Natural killer cell (primary cell): ENCODE measurements around the gene ZFYVE1. TPM values are rescaled to one million over a fixed set of nuclear protein-coding genes. Genes with fewer than 3 reads are reported as not detected.

ENCODE experiments used
- ATAC-seq, 3 donors: fragments of 150-1000 bp in 2 of 3; fragments of 200-7000 bp in 1 of 3; cut with Tn5 transposase; 1 replicate in 1 of 3; 2 replicates in 2 of 3; pipeline ENCODE4 v1.10.0; 2021; ENCODE audit warnings: mild to moderate bottlenecking in 2 of 3, moderate library complexity in 2 of 3
- DNase-seq, 2 donors: peaks; one replicate each; pipeline versions ENCODE4 v3.0.0 to v3.0.0-alpha.2; 2013 to 2021; ENCODE audit warnings: mixed read lengths in 1 of 2
- H3K27ac ChIP-seq: one replicate; pipeline ENCODE4 v1.5.1; 2013; ENCODE audit warnings: mild to moderate bottlenecking, low read length
- H3K27me3 ChIP-seq: one replicate; pipeline ENCODE4 v1.6.1; 2013; ENCODE audit warnings: low read length; ENCODE audit not compliant: control insufficient read depth, insufficient read depth
- H3K36me3 ChIP-seq: one replicate; pipeline ENCODE4 v1.6.1; 2013; ENCODE audit warnings: low read length; ENCODE audit not compliant: control insufficient read depth, insufficient read depth
- H3K4me1 ChIP-seq: one replicate; pipeline ENCODE4 v1.6.1; 2013; ENCODE audit warnings: low read length; ENCODE audit not compliant: control insufficient read depth, insufficient read depth
- H3K4me3 ChIP-seq: one replicate; pipeline ENCODE4 v1.5.1; 2013; ENCODE audit warnings: low read length
- H3K9me3 ChIP-seq: one replicate; pipeline ENCODE4 v1.6.1; 2013; ENCODE audit warnings: low read length; ENCODE audit not compliant: control insufficient read depth, insufficient read depth
- H3K27ac Mint-ChIP-seq, 2 donors: one replicate each; pipeline ENCODE4 v1.8.0; 2022; ENCODE audit warnings: mild to moderate bottlenecking in 2 of 2, mixed read lengths in 2 of 2, moderate library complexity in 1 of 2
- H3K27me3 Mint-ChIP-seq, 2 donors: one replicate each; pipeline ENCODE4 v1.8.0; 2022; ENCODE audit warnings: low read depth in 2 of 2, mixed read lengths in 2 of 2
- H3K36me3 Mint-ChIP-seq: one replicate; pipeline ENCODE4 v1.8.0; 2022; ENCODE audit warnings: mixed read lengths
- H3K4me1 Mint-ChIP-seq, 2 donors: one replicate each; pipeline ENCODE4 v1.8.0; 2022; ENCODE audit warnings: mixed read lengths in 2 of 2
- H3K4me3 Mint-ChIP-seq: one replicate; pipeline ENCODE4 v1.8.0; 2022; ENCODE audit warnings: mild to moderate bottlenecking, moderate library complexity, mixed read lengths
- H3K9me3 Mint-ChIP-seq, 2 donors: one replicate each; pipeline ENCODE4 v1.8.0; 2022; ENCODE audit warnings: mixed read lengths in 2 of 2
- CTCF ChIP-seq: fragments of 200-600 bp; IDR thresholded peaks from one replicate; pipeline ENCODE4 v1.8.0; 2022; ENCODE audit warnings: antibody characterized with exemption
- WGBS: methylation state at CpG from one replicate; pipeline ENCODE4 v1.1.7; 2013; ENCODE audit warnings: missing lambda C conversion rate; ENCODE audit not compliant: insufficient coverage; 5-methylcytosine and 5-hydroxymethylcytosine counted together
- intact Hi-C: fragments of 100-400 bp; cut with micrococcal nuclease; formaldehyde crosslinking; loops from one replicate; pipeline ENCODE4 v1.14.2; 2022
- total RNA-seq, 4 donors: library from RNA; stranded (reverse); fragments of 120-200 nt in 1 of 4; gene quantifications; one replicate each; pipeline versions ENCODE4 v1.2.3 to v1.2.4, GENCODE V29; 2013 to 2022

ZFYVE1 gene
- total RNA-seq, 3 donors from 2014 or later (not counting 1 experiment from before 2014, with no cell fraction given), result 24.1 to 28.6 (median 25.6) TPM

DNA sequence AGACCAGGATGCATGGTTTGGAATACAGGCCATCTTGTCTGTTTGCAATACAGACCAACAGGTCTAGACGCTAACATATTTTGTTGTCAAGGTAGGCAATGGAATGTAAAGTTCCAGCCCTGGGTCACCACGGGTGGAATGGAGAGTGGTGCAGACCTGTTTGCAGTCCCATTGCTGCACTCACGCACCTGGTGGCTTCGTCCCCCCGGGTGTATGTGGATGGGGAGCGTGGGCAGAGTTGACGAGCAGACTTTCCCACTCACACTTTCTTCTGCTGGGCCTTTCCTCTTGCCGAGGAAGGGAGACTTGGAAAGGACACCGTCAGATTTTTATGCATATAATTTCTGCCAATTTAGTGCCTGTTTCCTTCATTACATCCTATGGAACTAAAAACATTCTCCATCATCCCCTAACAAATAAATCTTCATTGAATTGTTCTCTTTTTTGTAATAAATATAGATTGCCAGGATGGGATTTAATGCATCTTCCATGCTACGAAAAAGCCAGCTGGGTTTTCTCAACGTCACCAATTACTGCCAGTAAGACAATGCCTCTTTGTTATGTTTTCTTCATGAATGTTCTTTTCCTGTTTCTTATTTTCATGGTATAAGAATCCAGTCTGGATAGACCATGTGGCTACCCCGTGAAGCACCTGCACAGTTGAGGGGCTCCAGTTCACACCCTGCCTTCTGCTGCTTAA, 85.5 kb downstream of the ZFYVE1 start:
- Histone ChIP-seq H3K4me3 (no peak overlapping the region), H3K36me3 (peaks cover 48% of the 10 kb centered on the region), H3K27me3 (no peaks in the 10 kb centered on the region), H3K9me3 (no peaks in the 10 kb centered on the region), H3K4me1 (peaks cover 7% of the 10 kb centered on the region), H3K27ac (no peak overlapping the region)
- peaks cover 6 to 13% of the 10 kb centered on the region in 2 donors for H3K4me1 Mint-ChIP-seq
- peaks cover 5% of the 10 kb centered on the region for H3K36me3 Mint-ChIP-seq
- H3K4me3 Mint-ChIP-seq, result no peak overlapping the region
- DNase-seq (no peak), ATAC-seq (no peak)
- no peaks in the 10 kb centered on the region for H3K9me3 Mint-ChIP-seq
- no peak overlapping the region for H3K27ac Mint-ChIP-seq
- intact Hi-C loops, result no loop called here
- TF ChIP-seq CTCF, result no peak
- WGBS, result 95% methylated on average over 12 of the region's 12 CpGs
- no peaks in the 10 kb centered on the region for H3K27me3 Mint-ChIP-seq

GRCh38 chr14:72939630-72940029, 87.3 kb downstream of the ZFYVE1 start:
- Histone ChIP-seq H3K4me1 (peaks cover 7% of the 10 kb centered on the region), H3K4me3 (no peak overlapping the region), H3K27me3 (no peaks in the 10 kb centered on the region), H3K36me3 (peaks cover 46% of the 10 kb centered on the region), H3K9me3 (no peaks in the 10 kb centered on the region), H3K27ac (no peak overlapping the region)
- H3K27me3 Mint-ChIP-seq, result no peaks in the 10 kb centered on the region
- H3K36me3 Mint-ChIP-seq, result peaks cover 5% of the 10 kb centered on the region
- intact Hi-C loops, result no loop called here
- H3K27ac Mint-ChIP-seq, result no peak overlapping the region
- DNase-seq, result no peak
- TF ChIP-seq CTCF, result no peak
- H3K4me1 Mint-ChIP-seq, result peaks cover 6 to 13% of the 10 kb centered on the region in 2 donors
- whole genome bisulfite sequencing, result 93% methylated on average over 13 of the region's 13 CpGs
- ATAC-seq, result no peak
- no peaks in the 10 kb centered on the region for H3K9me3 Mint-ChIP-seq
- no peak overlapping the region for H3K4me3 Mint-ChIP-seq

- no peak for DNase-seq
- intact Hi-C loops, result no loop called here
- Histone ChIP-seq H3K36me3 (peaks cover 1% of the 10 kb centered on the region), H3K9me3 (no peaks in the 10 kb centered on the region), H3K4me1 (peaks cover 6% of the 10 kb centered on the region), H3K27me3 (no peaks in the 10 kb centered on the region), H3K27ac (no peak overlapping the region), H3K4me3 (no peak overlapping the region)
- 98% methylated on average over 7 of the region's 7 CpGs for WGBS
- H3K4me3 Mint-ChIP-seq, result no peak overlapping the region
- no peak for ATAC-seq
- no peaks in the 10 kb centered on the region for H3K27me3 Mint-ChIP-seq
- peaks cover 6 to 17% of the 10 kb centered on the region in 2 donors for H3K4me1 Mint-ChIP-seq
- no peaks in the 10 kb centered on the region for H3K36me3 Mint-ChIP-seq
- no peak for TF ChIP-seq CTCF
- H3K27ac Mint-ChIP-seq, result no peak overlapping the region
- H3K9me3 Mint-ChIP-seq, result no peaks in the 10 kb centered on the region
These were observed 94.0 kb downstream of the ZFYVE1 start for GRCh38 chr14:72932893-72933292.
